Immature natural killer cell (primary cell): Measurements from ENCODE around the gene GABBR2. TPM values are rescaled to one million over a fixed set of nuclear protein-coding genes. Genes with fewer than 3 reads are reported as not detected.
"Not testable (repeated sequence)": the region's sequence is repeated elsewhere in the genome, so short reads cannot be mapped to it uniquely, and the experiment has no call there.

ENCODE experiments used
- DNase-seq, 3 donors: peaks; one replicate each; pipeline ENCODE4 v3.0.0; 2022; ENCODE audit warnings: mixed read lengths in 1 of 3
- H3K27ac Mint-ChIP-seq, 6 donors: one replicate each; pipeline ENCODE4 v1.8.0; 2020; ENCODE audit warnings: mixed read lengths in 6 of 6, mild to moderate bottlenecking in 5 of 6, inconsistent platforms in 4 of 6, moderate library complexity in 3 of 6
- H3K27me3 Mint-ChIP-seq, 3 donors: one replicate each; pipeline ENCODE4 v1.8.0; 2020 to 2021; ENCODE audit warnings: low read depth in 3 of 3, mild to moderate bottlenecking in 3 of 3, mixed read lengths in 3 of 3, moderate library complexity in 3 of 3, inconsistent platforms in 1 of 3
- H3K36me3 Mint-ChIP-seq, 3 donors: one replicate each; pipeline ENCODE4 v1.8.0; 2020; ENCODE audit warnings: mixed read lengths in 3 of 3, inconsistent platforms in 2 of 3, mild to moderate bottlenecking in 2 of 3
- H3K4me1 Mint-ChIP-seq, 2 donors: one replicate each; pipeline ENCODE4 v1.8.0; 2020; ENCODE audit warnings: inconsistent platforms in 2 of 2, mild to moderate bottlenecking in 2 of 2, mixed read lengths in 2 of 2, moderate library complexity in 1 of 2
- H3K4me3 Mint-ChIP-seq, 5 donors: one replicate each; pipeline ENCODE4 v1.8.0; 2020; ENCODE audit warnings: mild to moderate bottlenecking in 5 of 5, mixed read lengths in 5 of 5, inconsistent platforms in 3 of 5, moderate library complexity in 3 of 5
- H3K9me3 Mint-ChIP-seq, 6 donors: one replicate each; pipeline ENCODE4 v1.8.0; 2020; ENCODE audit warnings: mild to moderate bottlenecking in 6 of 6, mixed read lengths in 6 of 6, inconsistent platforms in 4 of 6, moderate library complexity in 3 of 6
- polyA plus RNA-seq, 3 donors: library from polyadenylated mRNA; unstranded; fragments of 300-500 nt; fragmentation: Illumina TruSeq; gene quantifications; one replicate each; pipeline ENCODE4 v1.2.3, GENCODE V29; 2021

The GABBR2 gene
- polyA plus RNA-seq, 3 donors from 2014 or later, result not detected

- Mint-ChIP-seq H3K36me3 (no peaks in the 10 kb centered on the region), H3K27ac (no peak overlapping the region), H3K9me3 (no peaks in the 10 kb centered on the region), H3K27me3 (peaks cover 1 to 8% (median 2%) of the 10 kb centered on the region in 3 donors), H3K4me3 (no peak overlapping the region), H3K4me1 (no peaks in the 10 kb centered on the region)
- no peak for DNase-seq
Measured at GRCh38 chr9:98287384-98287783, 421.4 kb downstream of the GABBR2 start.

- H3K4me3 Mint-ChIP-seq, result no peak overlapping the region
- DNase-seq, result no peak
- H3K36me3 Mint-ChIP-seq, result no peaks in the 10 kb centered on the region
- no peaks in the 10 kb centered on the region for H3K4me1 Mint-ChIP-seq
- H3K9me3 Mint-ChIP-seq, result no peaks in the 10 kb centered on the region
- H3K27ac Mint-ChIP-seq, result no peak overlapping the region
- peaks cover under 1 to 8% (median 6%) of the 10 kb centered on the region in 3 donors for H3K27me3 Mint-ChIP-seq
Measured at GRCh38 chr9:98285446-98285845, 423.3 kb downstream of the GABBR2 start.

GRCh38 chr9:98284754-98285153, 424.0 kb downstream of the GABBR2 start:
- Mint-ChIP-seq H3K4me1 (no peaks in the 10 kb centered on the region), H3K36me3 (no peaks in the 10 kb centered on the region), H3K9me3 (no peaks in the 10 kb centered on the region), H3K4me3 (no peak overlapping the region), H3K27ac (no peak overlapping the region), H3K27me3 (peaks cover 0 to 11% (median 6%) of the 10 kb centered on the region in 3 donors)
- DNase-seq, result no peak

- H3K4me1 Mint-ChIP-seq, H3K36me3 Mint-ChIP-seq, H3K9me3 Mint-ChIP-seq, DNase-seq, H3K27ac Mint-ChIP-seq, H3K4me3 Mint-ChIP-seq: not testable (repeated sequence)
- H3K27me3 Mint-ChIP-seq, result peaks cover 0 to 11% (median 4%) of the 10 kb centered on the region in 3 donors
Measured at GRCh38 chr9:98283143-98283542, 425.6 kb downstream of the GABBR2 start.

- H3K27me3 Mint-ChIP-seq, result peaks cover 5 to 17% (median 6%) of the 10 kb centered on the region in 3 donors
- no peaks in the 10 kb centered on the region for H3K36me3 Mint-ChIP-seq
- no peak overlapping the region for H3K27ac Mint-ChIP-seq
- H3K4me1 Mint-ChIP-seq, result no peaks in the 10 kb centered on the region
- DNase-seq, result no peak
- no peaks in the 10 kb centered on the region for H3K9me3 Mint-ChIP-seq
- H3K4me3 Mint-ChIP-seq, result no peak overlapping the region
Measured at GRCh38 chr9:98281281-98281680, 427.5 kb downstream of the GABBR2 start.

GRCh38 chr9:98280574-98280973, 428.2 kb downstream of the GABBR2 start:
- Mint-ChIP-seq H3K9me3 (no peaks in the 10 kb centered on the region), H3K27ac (no peak overlapping the region), H3K4me1 (no peaks in the 10 kb centered on the region)

GRCh38 chr9:98280162-98280561, 428.6 kb downstream of the GABBR2 start:
- no peaks in the 10 kb centered on the region for H3K9me3 Mint-ChIP-seq
- no peaks in the 10 kb centered on the region for H3K4me1 Mint-ChIP-seq
- H3K27ac Mint-ChIP-seq, result no peak overlapping the region
- peaks cover 5 to 17% (median 7%) of the 10 kb centered on the region in 3 donors for H3K27me3 Mint-ChIP-seq
- H3K36me3 Mint-ChIP-seq, result no peaks in the 10 kb centered on the region
- no peak for DNase-seq
- H3K4me3 Mint-ChIP-seq, result no peak overlapping the region

More at GRCh38 chr9:98280574-98280973, 428.2 kb downstream of the GABBR2 start:
- H3K27me3 Mint-ChIP-seq, result peaks cover 5 to 17% (median 6%) of the 10 kb centered on the region in 3 donors
- H3K36me3 Mint-ChIP-seq, result no peaks in the 10 kb centered on the region
- DNase-seq, result no peak
- no peak overlapping the region for H3K4me3 Mint-ChIP-seq

GRCh38 chr9:98276907-98277469, 431.7 kb downstream of the GABBR2 start:
- Mint-ChIP-seq H3K36me3 (no peaks in the 10 kb centered on the region), H3K9me3 (no peaks in the 10 kb centered on the region), H3K4me3 (no peak overlapping the region), H3K27ac (no peak overlapping the region), H3K4me1 (no peaks in the 10 kb centered on the region), H3K27me3 (peaks cover 9 to 16% (median 9%) of the 10 kb centered on the region in 3 donors)
- no peak for DNase-seq

- no peak for DNase-seq
- Mint-ChIP-seq H3K27me3 (peaks cover 5 to 16% (median 9%) of the 10 kb centered on the region in 3 donors), H3K9me3 (no peaks in the 10 kb centered on the region), H3K27ac (no peak overlapping the region), H3K4me3 (no peak overlapping the region), H3K4me1 (no peaks in the 10 kb centered on the region), H3K36me3 (no peaks in the 10 kb centered on the region)
Measured at GRCh38 chr9:98275159-98275558, 433.6 kb downstream of the GABBR2 start.

- no peak overlapping the region for H3K4me3 Mint-ChIP-seq
- no peak for DNase-seq
- H3K36me3 Mint-ChIP-seq, result no peaks in the 10 kb centered on the region
- H3K4me1 Mint-ChIP-seq, result no peaks in the 10 kb centered on the region
- peaks cover 5 to 16% (median 10%) of the 10 kb centered on the region in 3 donors for H3K27me3 Mint-ChIP-seq
- no peaks in the 10 kb centered on the region for H3K9me3 Mint-ChIP-seq
- H3K27ac Mint-ChIP-seq, result no peak overlapping the region
Measured at GRCh38 chr9:98272083-98272482, 436.7 kb downstream of the GABBR2 start.

GRCh38 chr9:98271479-98271878, 437.3 kb downstream of the GABBR2 start:
- H3K9me3 Mint-ChIP-seq, result no peaks in the 10 kb centered on the region
- H3K4me1 Mint-ChIP-seq, result no peaks in the 10 kb centered on the region
- H3K27ac Mint-ChIP-seq, result no peak overlapping the region
- H3K27me3 Mint-ChIP-seq, result peaks cover 4 to 11% (median 5%) of the 10 kb centered on the region in 3 donors
- H3K36me3 Mint-ChIP-seq, result no peaks in the 10 kb centered on the region
- no peak for DNase-seq
- no peak overlapping the region for H3K4me3 Mint-ChIP-seq

- H3K4me1 Mint-ChIP-seq, H3K27ac Mint-ChIP-seq, H3K9me3 Mint-ChIP-seq, DNase-seq, H3K36me3 Mint-ChIP-seq, H3K4me3 Mint-ChIP-seq: not testable (repeated sequence)
- peaks cover 3 to 10% (median 5%) of the 10 kb centered on the region in 3 donors for H3K27me3 Mint-ChIP-seq
Measured at GRCh38 chr9:98270284-98270683, 438.5 kb downstream of the GABBR2 start.

- DNase-seq, H3K4me3 Mint-ChIP-seq: not testable (repeated sequence)
Measured at GRCh38 chr9:98269652-98270051, 439.1 kb downstream of the GABBR2 start.

GRCh38 chr9:98267556-98267955, 441.2 kb downstream of the GABBR2 start:
- H3K4me3 Mint-ChIP-seq, H3K9me3 Mint-ChIP-seq, H3K27me3 Mint-ChIP-seq, H3K36me3 Mint-ChIP-seq, H3K4me1 Mint-ChIP-seq, H3K27ac Mint-ChIP-seq, DNase-seq: not testable (repeated sequence)

More at GRCh38 chr9:98269652-98270051, 439.1 kb downstream of the GABBR2 start:
- not testable (repeated sequence) for H3K9me3 Mint-ChIP-seq, H3K27ac Mint-ChIP-seq, H3K27me3 Mint-ChIP-seq, H3K4me1 Mint-ChIP-seq, H3K36me3 Mint-ChIP-seq

- H3K9me3 Mint-ChIP-seq, result no peaks in the 10 kb centered on the region
- no peak overlapping the region for H3K27ac Mint-ChIP-seq
- H3K36me3 Mint-ChIP-seq, result no peaks in the 10 kb centered on the region
- DNase-seq, result no peak
- peaks cover 0 to 9% (median 2%) of the 10 kb centered on the region in 3 donors for H3K27me3 Mint-ChIP-seq
- H3K4me3 Mint-ChIP-seq, result no peak overlapping the region
- no peaks in the 10 kb centered on the region for H3K4me1 Mint-ChIP-seq
Measured at GRCh38 chr9:98264516-98264915, 444.2 kb downstream of the GABBR2 start.
